ENCODE results near the gene METTL8.

The METTL8 gene

GRCh38 chr2:171309455-171310286 lies 124.1 kb downstream of the METTL8 start:
- no peak for DNase-seq (ENCODE audit: low spot score)

GRCh38 chr2:171308280-171309054 lies 125.3 kb downstream of the METTL8 start:
- no peak for DNase-seq (ENCODE audit: low spot score)

- DNase-seq (ENCODE audit: low spot score), result no peak
These were observed 126.2 kb downstream of the METTL8 start for GRCh38 chr2:171307560-171307959.

GRCh38 chr2:171297956-171298355 lies 135.8 kb downstream of the METTL8 start:
- DNase-seq (ENCODE audit: low spot score), result no peak

GRCh38 chr2:171294608-171295007 lies 139.2 kb downstream of the METTL8 start:
- no peak for DNase-seq (ENCODE audit: low spot score)

- DNase-seq (ENCODE audit: low spot score), result no peak
These were observed 140.1 kb downstream of the METTL8 start for GRCh38 chr2:171293661-171294060.

- no peak for DNase-seq (ENCODE audit: low spot score)
These were observed 143.8 kb downstream of the METTL8 start for GRCh38 chr2:171289991-171290390.

- no peak for DNase-seq (ENCODE audit: low spot score)
These were observed 144.5 kb downstream of the METTL8 start for GRCh38 chr2:171289316-171289715.

- no peak for DNase-seq (ENCODE audit: low spot score)
These were observed 146.2 kb downstream of the METTL8 start for GRCh38 chr2:171287611-171288010.

- DNase-seq (ENCODE audit: low spot score), result no peak
These were observed 146.7 kb downstream of the METTL8 start for GRCh38 chr2:171287036-171287571.

GRCh38 chr2:171281110-171281509 lies 152.7 kb downstream of the METTL8 start:
- DNase-seq (ENCODE audit: low spot score), result no peak

GRCh38 chr2:171279983-171280790 lies 153.6 kb downstream of the METTL8 start:
- no peak for DNase-seq (ENCODE audit: low spot score)

GRCh38 chr2:171274757-171275156 lies 159.0 kb downstream of the METTL8 start:
- DNase-seq (ENCODE audit: low spot score), result no peak

- no peak for DNase-seq (ENCODE audit: low spot score)
These were observed 161.8 kb downstream of the METTL8 start for GRCh38 chr2:171271971-171272436.

GRCh38 chr2:171271386-171271785 lies 162.4 kb downstream of the METTL8 start:
- DNase-seq (ENCODE audit: low spot score), result no peak

- no peak for DNase-seq (ENCODE audit: low spot score)
These were observed 165.7 kb downstream of the METTL8 start for GRCh38 chr2:171267855-171268629.

All from ecto neural progenitor cell (in vitro differentiated cells).